Left renal pelvis (tissue), 4 donors: ENCODE data around the gene HIVEP3. TPM values are rescaled to one million over a fixed set of nuclear protein-coding genes. Genes with fewer than 3 reads are reported as not detected.

ENCODE experiments used
- DNase-seq, 4 donors: peaks; one replicate each; pipeline ENCODE4 v3.0.0-alpha.2; 2013; ENCODE audit warnings: low read depth in 4 of 4, low spot score in 3 of 4
- polyA plus RNA-seq, 4 donors: library from polyadenylated mRNA; unstranded; fragments of 120-200 nt; gene quantifications; one replicate each; pipeline ENCODE4 v1.2.1, GENCODE V29; 2013; ENCODE audit not compliant: insufficient read length in 4 of 4

Gene HIVEP3
- polyA plus RNA-seq, 4 donors = 3.5 to 7.0 (median 4.2) TPM

GRCh38 chr1:41719590-41719989 lies 199.1 kb downstream of the HIVEP3 start:
- DNase-seq = no peak

- no peak for DNase-seq
Observed at GRCh38 chr1:41719128-41719527, 199.6 kb downstream of the HIVEP3 start.

- no peak for DNase-seq
Observed at GRCh38 chr1:41718497-41718896, 200.2 kb downstream of the HIVEP3 start.

GRCh38 chr1:41716188-41717130 lies 202.3 kb downstream of the HIVEP3 start:
- no peak for DNase-seq

GRCh38 chr1:41715441-41716095 lies 203.2 kb downstream of the HIVEP3 start:
- no peak for DNase-seq

- no peak for DNase-seq
Observed at GRCh38 chr1:41714638-41715389, 203.9 kb downstream of the HIVEP3 start.

GRCh38 chr1:41713557-41714327 lies 205.0 kb downstream of the HIVEP3 start:
- peak in 1 of 4 donors; percentile 29 for DNase-seq

GRCh38 chr1:41713141-41713540 lies 205.6 kb downstream of the HIVEP3 start:
- DNase-seq = no peak

- DNase-seq = no peak
Observed at GRCh38 chr1:41712695-41713094, 206.0 kb downstream of the HIVEP3 start.

GRCh38 chr1:41712081-41712480 lies 206.6 kb downstream of the HIVEP3 start:
- DNase-seq = no peak

- no peak for DNase-seq
Observed at GRCh38 chr1:41711581-41711980, 207.1 kb downstream of the HIVEP3 start.

GRCh38 chr1:41710980-41711379 lies 207.7 kb downstream of the HIVEP3 start:
- no peak for DNase-seq

GRCh38 chr1:41709873-41710272 lies 208.8 kb downstream of the HIVEP3 start:
- DNase-seq = no peak

- DNase-seq = no peak
Observed at GRCh38 chr1:41709331-41709730, 209.4 kb downstream of the HIVEP3 start.

- no peak for DNase-seq
Observed at GRCh38 chr1:41708332-41708731, 210.4 kb downstream of the HIVEP3 start.

GRCh38 chr1:41707793-41708192 lies 210.9 kb downstream of the HIVEP3 start:
- DNase-seq = no peak

- no peak for DNase-seq
Observed at GRCh38 chr1:41705798-41706197, 212.9 kb downstream of the HIVEP3 start.

GRCh38 chr1:41704196-41704595 lies 214.5 kb downstream of the HIVEP3 start:
- DNase-seq = no peak

GRCh38 chr1:41702771-41703170 lies 216.0 kb downstream of the HIVEP3 start:
- DNase-seq = no peak

- DNase-seq = no peak
Observed at GRCh38 chr1:41700986-41701535, 217.7 kb downstream of the HIVEP3 start.
